Measurements from ENCODE around the gene TEX44.
A peak's percentile ranks its signal among the peaks of the same experiment; 100 is the strongest.
"Not testable (repeated sequence)": the region's sequence is repeated elsewhere in the genome, so short reads cannot be mapped to it uniquely, and the experiment has no call there.

The TEX44 gene

DNA sequence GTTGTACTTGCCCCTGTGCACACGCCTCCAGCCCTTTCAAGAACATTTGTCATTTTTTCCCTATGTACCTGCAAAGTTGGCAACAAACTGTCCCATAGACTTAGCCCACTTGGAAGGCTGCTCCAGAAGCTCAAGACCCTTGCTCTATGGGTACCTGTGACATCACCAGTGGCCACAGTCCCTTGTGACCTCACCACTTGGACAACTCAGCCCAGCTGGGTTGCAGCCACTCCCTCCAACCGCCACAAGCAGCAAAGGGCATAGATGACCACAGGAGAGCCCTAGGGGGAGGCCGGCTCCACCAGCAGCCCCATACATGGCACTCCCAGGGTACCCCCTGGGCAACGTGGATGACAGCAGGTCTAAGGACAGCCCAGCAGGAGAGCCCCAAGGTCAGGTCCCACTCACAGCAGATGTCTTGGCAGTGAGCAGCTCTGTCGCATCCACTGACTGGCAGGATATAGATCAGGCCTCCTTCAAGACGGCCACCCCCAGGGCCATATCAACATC lies at the start of gene TEX44:
Gene TEX44, plus strand, starts transcription at position 229 of the 510 bp plus-strand sequence. Its CDS starts 88 bp downstream, at position 317.
- FAIRE-seq = no peak

DNA sequence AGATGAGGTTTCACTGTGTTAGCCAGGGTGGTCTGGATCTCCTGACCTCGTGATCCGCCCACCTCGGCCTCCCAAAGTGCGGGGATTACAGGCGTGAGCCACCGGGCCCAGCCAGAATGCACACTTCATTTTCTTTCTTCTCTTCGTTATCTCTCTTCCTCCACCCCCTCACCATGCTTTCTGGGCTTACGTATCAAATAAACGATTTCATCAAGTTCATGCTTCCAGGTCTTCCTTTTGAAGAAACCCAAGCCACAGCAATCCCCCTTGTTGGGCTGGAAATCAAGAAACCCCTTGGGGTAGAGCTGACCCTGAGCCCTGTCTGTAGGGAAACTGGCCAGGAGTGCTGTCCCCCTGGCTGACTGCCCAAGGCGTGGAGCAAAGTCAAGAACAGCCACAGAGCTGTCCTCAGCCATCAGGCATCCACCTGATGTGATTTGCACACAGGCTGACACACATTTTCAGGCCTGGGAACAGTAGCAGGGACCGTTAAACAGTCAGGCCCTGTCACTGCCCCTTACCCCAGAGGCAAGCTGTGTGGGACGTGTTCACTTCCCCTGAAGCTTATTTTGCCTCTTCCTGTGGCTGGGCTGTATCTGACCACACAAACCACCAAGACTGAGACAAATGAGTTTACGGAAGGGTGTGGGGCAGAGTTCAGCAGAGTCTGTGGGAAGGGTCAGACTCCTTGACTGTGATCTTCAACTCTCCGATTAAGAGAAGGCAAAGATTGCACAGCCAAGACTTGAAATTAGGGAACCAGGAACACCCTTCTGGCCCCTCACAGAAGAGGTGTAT lies 47.4 kb upstream of the TEX44 start:
- FAIRE-seq = no peak

DNA sequence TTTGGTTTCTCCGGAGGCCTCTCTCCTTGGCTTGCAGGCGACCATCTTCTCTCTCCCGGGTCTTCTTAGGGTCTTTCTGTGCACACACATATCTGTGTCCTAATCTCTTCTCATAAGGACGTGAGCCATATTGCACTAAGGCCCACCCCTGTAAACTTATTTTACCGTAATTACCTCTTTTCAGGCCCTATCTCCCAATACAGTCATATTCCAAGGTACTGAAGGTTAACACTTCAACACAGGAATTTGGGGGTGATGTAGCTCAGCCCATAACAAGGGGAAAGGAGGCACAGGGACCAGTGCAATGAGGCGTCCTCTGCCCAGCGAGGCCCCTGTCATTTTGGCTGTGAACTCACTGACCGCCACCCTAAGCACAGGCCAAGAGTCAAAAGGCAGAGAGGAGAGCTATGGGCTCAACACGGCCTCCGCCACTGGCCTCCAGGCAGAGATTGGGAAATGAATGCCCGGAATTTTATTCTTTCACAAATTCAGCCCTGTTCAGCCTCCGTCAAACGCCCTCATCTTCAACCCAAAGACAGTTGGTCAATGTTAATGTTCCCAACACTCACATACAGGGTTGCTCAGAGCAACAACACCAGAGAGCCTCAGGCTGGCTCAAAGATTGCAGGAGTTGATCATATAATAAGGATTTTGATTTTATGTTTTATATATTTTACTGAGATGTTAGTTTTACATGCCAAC lies 46.5 kb upstream of the TEX44 start:
- FAIRE-seq = no peak

DNA sequence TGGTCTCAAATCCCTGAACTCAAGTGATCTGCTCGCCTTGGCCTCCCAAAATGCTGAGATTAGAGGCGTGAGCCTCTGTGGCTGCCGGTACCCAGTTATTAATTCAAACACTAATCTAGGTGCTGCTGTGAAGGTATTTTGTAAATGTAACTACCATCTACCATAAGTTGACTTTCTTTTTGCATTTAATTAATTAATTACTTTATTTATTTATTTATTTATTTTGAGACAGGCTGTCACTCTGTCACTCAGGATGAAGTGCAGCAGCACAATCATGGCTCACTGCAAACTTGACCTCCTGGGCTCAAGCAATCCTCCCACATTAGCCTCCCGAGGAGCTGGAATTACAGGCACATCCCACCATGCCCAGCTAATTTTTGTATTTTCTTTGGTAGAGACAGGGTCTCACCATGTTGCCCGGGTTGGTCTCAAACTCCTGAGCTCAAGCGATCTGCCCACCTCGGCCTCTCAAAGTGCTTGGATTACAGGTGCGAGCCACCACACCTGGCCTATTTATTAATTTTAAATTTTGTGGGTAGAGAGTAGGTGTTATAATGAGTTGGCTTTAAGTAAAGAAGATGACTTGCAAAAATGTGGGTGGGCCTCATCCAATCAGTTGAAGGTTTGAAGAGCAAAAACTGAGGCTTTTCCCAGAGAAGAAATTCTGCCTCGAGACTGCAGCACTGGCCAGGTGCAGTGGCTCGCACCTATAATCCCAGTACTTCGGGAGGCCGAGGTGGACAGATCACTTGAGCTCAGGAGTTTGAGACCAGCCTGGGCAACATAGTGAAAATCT lies 45.2 kb upstream of the TEX44 start:
- no peak for FAIRE-seq

DNA sequence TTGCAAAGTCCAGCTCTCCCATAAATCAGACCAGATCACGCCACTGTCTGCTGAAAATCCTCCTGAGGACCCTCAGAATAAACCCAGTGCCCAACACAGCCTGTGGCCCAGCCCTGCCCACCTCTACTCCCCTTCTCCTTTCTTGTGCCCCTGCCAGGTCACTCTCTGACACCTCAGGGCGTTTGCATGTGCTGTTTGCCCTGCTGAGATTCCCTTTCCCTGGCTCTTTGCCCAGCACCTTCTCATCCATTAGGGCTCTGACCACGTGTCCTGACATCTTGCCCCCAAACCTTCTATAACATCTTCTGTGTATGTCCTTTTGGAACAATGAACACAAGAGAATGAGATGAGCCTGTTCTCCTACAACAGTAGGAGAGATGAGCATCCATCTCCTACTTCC lies 43.9 kb upstream of the TEX44 start:
- no peak for FAIRE-seq

DNA sequence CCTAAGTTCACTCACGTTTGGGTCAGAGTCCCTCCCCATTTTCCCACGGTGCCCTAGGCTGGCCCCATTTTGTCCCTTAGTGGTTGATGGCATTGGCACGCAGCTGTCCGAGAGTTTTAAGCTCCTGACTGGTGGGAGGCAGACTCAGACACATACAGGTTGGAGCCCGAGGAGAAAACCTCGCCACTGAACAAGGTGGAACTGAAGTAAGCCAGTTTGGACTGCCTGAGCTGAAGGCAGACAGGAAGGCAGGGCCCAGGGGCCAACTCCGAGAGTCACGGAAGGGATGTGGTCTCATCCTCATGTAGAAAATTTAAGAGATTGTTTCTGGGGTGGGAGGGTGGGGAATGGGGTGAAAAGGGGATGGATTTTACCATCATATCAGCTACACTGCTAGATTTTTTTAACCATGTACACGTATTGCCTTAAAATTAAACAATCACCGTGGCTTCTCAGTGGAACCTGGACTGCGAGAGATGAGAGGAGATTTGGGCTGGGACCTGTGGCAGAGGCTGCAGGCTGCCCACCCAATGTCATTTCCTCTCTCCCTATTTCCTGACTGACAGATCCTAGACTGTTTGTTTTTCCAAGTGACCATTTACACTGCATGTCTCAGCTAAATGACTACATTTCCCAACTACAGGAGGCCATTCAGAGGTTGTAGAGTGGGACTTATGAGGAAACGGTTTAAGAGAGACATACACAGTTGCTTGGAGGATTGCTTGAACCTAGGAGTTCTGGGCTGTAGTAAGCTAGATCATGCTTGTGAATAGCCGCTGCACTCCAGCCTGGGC lies 43.0 kb upstream of the TEX44 start:
- FAIRE-seq = no peak

DNA sequence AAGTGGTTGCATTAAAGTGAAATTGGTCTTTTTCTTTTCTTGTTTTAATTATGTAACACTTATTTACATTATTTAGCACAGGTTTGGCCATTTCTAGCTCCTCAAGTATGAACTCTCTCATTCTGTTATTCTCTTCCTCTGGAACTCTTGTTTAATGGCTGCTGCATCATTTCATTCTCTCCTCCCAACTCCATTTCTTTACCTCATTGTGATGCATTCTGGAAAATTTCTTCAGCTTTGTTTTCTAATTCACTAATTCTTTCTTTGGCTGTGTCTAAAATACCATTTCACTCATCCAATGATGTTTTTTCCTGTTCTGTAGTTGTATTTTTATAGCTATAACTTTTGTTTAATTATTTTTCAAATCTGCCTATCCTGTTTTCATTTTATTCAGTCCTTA lies 39.9 kb upstream of the TEX44 start:
- no peak for FAIRE-seq

DNA sequence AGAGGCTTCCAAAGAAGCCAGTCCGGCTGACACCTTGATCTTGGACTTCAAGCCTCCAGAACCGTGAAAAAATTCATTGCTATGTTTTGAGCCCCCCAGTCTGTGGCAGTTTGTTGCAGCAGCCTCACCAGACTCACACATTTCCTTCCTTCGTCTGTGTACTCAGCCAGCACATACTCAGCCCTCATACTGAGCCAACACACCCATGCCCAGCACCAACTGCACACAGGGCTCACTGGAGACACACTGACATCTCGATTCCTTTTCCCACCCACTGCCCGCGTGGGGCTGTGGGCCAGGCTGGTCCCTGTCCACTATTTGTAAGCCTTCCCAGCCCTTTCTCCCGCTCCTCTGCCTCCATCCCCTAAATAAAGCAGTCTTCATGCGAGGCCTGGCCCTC lies 38.3 kb upstream of the TEX44 start:
- FAIRE-seq = no peak

DNA sequence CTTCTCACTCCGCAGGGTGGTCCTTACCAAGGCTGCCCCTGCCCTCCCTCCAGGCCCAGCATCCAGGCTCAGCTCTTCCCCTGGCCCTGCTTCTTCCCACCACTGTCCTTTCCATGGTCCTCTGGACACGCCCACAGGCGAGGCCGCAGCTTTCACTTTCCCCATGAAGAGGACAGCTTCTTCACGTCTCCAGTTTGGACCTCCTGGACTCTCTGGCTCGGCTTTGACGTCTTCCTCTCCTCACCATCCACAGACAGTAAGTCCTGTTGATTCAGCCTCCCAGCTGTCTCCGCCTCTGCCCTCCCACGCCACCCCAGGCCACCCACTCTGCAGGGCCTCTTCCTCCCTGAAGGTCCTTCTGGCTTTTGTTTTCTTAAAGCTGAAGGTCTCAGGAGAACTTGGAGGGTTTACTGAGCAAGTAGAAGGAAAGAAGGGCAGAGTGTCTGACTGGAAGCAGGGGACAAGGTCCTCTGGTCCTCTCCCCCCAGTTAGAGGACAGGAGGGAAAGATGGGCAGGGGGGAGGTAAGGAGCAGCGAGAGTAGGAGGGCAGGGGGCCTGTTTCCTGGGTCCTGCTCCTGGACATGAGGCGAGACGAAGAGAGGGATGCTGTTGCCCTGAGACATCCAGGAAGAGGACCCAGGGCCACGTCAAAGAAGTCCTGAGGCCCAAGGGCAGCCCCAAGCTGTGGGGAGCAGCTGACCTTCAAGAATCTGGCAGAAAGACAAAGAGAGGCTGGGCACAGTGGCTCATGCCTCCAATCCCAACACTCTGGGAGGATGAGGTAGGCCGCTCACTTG lies 37.7 kb upstream of the TEX44 start:
- no peak for FAIRE-seq

DNA sequence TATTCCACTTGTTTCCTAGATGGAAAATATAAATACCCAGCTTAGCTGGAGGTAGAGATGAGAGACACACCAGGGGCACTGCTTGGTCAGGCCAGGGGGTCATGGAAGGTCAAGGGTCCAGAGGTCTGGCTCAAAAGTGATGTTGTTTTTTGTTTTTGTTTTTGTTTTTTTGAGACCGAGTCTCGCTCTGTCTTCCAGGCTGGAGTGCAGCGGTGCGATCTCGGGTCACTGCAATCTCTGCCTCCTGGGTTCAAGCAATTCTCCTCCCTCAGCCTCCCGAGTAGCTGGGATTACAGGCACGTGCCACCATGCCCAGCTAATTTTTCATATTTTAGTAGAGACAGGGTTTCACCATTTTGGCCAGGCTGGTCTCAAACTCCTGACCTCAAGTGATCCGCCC lies 36.2 kb upstream of the TEX44 start:
- FAIRE-seq = not testable (repeated sequence)

DNA sequence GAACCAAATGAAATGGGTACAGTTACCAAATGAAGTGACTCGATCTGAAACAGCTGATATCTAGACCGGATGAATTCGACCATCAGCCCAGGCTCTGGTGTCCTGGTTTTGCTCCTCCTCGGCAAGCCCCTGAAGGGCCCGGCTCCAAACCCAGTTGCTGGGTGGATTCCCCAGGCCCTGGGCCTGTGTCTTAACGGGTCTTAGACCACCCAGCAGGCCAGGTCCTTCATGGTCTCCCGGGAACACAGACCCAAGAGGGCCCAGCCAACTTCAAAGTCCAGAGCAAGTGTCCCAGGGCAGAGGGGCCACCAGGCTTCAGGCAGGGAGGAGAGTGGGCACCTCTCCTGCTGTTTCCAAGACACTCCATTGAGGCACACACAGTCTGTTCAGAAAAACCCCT lies 35.7 kb upstream of the TEX44 start:
- no peak for FAIRE-seq

DNA sequence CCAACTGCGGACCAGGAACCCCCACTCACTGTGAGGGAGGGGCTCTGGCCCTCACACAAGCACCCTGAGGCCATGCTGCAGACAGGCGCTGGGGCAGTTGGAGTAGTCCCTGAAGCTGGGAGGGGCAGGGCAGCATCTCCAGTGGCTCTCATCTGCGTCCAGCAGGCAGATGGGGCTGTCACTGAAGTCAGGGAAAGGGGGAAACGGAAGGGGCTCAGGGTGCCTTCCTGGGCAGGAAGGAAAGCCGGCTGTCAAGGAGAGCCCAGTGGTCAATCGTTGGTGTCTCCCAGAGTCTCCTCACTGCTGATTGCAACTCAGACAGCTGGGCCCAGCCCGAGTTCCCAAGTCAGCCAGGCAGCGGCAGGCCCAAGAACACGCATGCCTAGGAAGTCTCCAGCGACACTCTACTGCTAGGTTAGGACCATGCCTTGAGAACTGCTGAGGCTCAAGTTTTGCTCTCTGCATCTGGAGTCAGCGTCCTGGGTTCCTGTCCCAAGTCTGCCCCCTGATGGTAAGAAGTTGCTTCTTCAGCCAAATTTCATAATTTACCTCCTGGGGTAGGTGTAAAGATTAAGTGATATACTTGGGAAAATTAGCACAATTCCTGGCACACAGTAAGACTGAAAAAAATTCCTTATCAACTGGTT lies 35.0 kb upstream of the TEX44 start:
- peak; percentile 90 for FAIRE-seq

DNA sequence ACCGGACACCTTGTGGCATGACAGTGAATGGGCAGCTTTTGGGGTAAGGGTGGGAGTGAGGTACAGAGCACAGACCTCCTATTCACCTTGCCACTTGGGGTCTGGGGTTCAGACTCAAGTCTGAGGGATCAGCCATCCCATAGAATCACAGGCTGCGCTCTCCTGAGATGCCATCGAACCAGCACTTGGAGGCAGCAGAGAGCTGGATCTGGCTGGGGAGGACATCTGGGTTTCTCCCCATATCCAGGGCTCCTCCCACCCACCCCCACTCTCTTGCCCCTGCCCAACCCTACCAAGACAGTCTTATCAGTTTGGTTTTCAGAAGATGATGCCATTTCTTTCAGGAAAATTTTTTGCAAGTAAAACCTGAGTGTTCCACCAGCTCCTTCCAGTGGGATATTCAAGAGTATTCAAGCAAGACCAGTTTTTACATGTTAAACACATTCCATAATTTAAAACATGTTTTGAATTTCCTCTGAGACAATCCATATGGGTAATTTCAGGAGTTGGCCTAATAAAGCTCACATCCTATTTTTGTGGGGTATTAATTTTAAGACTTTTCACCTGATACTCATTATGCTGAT lies 29.2 kb upstream of the TEX44 start:
- peak; percentile 54 for FAIRE-seq

DNA sequence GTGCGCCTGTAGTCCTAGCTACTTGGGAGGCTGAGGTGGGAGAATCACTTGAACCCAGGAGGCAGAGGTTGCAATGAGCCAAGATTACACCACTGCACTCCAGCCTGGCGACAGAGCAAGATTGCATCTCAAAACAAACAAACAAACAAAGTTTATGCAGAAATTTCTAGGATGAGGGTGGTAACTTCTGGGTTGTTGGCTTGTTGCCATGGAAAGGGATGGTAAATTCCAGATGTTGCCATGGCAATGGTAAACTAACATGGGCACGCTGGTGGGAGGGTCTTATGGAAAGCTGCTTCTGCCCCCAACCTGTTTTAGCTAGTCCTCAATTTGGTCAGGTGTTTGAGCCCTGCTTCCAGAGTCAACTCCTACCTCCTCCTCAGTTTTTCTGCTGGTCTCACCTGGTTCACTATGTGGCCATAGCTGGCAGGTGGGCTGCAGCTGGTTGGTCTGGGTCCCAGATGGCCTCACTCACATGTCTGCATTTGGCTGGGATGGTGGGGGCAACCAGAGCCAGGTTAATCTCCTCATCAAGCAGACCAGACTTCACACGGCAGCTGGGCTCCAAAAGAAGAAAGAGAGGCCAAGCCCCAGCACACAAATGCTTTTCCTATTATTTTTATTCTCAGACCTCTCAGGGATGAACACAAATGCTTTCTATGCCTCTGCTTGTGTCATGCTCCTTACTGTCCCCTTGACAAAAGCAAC lies 26.6 kb upstream of the TEX44 start:
- FAIRE-seq = no peak

DNA sequence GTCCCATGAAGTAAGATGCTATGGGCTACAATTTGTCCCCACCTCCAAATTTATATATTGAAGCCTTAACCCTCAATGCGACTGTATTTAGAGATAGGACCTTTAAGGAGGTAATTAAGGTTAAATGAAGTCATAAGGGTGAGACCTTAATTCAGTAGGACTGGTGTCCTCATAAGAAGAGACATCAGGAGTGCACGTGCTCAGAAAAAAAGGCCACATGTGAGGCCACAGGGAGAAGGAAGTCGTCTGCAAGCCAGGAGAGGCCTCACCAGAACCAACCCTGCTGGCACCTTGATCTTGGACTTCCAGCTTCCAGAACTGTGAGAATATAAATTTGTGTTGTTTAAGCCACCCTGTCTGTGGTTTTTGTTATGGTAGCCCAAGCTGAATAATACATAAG lies 25.5 kb upstream of the TEX44 start:
- FAIRE-seq = no peak

DNA sequence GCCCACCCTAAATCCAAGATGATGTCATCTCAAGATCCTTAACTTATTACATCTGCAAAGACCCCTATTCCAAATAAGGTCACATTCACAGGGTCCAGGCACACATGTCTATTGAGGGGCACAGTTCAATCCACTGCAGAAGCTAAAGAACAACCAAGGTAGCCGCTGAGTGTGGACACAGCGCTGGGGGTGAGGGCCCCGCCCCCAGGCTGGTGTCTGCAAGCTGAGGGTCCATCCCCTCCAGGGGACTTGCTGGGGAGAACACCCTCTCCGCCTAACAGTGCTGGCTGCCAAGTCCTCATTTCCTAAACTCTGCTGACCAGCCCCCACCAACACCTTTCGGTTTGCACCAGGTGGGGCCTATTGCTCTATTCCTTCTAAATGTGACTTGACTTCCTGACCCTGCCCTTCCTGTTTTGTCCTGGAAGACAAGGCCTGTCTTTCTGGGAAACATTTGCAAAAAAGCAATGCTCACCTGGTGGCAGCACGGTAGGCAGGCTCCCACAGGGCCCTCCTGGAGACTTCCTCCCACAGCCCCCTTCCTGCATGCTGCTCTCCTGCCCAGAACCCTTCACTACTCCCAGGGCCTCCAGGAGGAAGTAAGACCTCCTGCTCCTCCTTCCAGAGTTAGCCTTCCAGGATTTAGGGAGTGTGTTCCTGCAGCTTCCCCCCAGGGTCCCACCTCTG lies 24.4 kb upstream of the TEX44 start:
- FAIRE-seq = no peak

DNA sequence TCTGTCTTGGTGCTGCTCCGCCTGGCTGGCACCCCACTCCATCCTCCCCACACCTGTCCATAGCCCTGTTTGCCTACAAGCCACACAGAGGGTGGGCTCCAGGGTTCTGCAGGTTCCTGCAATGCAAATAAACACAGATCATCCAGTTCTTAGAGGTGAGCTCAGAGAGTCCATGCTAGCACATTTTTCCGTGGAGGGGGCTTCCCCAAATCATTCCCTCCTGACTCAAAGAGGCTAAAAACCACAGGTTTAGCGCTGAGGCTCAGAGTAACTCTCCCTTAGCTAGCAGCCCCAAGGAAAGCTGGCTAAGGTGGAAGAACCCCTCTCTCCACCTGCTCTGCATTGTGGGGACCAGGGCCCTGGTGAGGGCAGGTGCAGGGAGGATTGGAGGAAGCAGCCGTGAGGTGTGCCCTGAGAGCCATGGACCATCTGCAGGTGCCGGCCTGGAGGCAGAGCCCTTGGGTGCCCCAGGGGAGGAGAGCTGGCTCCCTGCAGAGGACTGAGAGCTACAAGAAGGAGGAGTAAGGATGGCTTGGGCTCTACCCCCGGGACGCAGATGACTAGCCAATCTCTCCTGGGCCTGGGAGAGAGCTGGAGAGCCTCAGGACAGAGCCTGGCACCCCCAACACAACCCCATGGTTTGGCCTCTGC lies 23.8 kb upstream of the TEX44 start:
- no peak for FAIRE-seq

DNA sequence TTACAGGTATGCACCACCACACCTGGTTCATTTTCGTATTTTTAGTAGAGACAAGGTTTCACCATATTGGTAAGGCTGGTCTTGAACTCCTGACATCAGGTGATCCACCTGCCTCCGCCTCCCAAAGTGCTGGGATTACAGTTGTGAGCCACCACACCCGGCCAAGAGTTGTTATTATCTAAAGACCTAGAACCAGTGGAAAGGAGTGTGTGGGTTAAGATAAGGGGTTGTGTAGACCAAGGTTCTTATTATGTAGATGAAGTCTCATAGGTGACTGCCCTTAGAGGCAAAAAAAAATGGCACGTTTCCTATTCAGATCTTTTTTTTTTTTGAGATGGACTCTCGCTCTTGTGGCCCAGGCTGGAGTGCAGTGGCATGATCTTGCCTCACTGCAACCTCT lies 21.7 kb upstream of the TEX44 start:
- not testable (repeated sequence) for FAIRE-seq

Data from endometrium (tissue), 2 donors.